ENCODE data around the gene SPG7.

Gene SPG7

GRCh38 chr16:89583197-89583894 is 75.1 kb downstream of the SPG7 start:
- no peaks in the 10 kb centered on the region for H3K9me3 ChIP-seq (ENCODE audit: control insufficient read depth, low read length)
- H3K23ac ChIP-seq (ENCODE audit: low read length in 2 of 2) = no peak overlapping the region
- H2BK5ac ChIP-seq (ENCODE audit: low read depth, low read length, poor library complexity, severe bottlenecking) = no peak overlapping the region
- no peak overlapping the region for H3K4me3 ChIP-seq (ENCODE audit: insufficient read depth in 1 of 2, low read depth in 1 of 2, low read length in 2 of 2)
- no peak overlapping the region for H3K4ac ChIP-seq (ENCODE audit: low read depth in 1 of 2, low read length in 2 of 2)
- no peak overlapping the region for H3K27ac ChIP-seq (ENCODE audit: low read length, poor library complexity, severe bottlenecking)
- peak overlapping the region; percentile 98 for H4K91ac ChIP-seq (ENCODE audit: low read length)
- peak overlapping the region; percentile 55 to 71 for H2BK12ac ChIP-seq (ENCODE audit: low read length in 2 of 2)
- H3K36me3 ChIP-seq (ENCODE audit: control insufficient read depth in 1 of 2, insufficient read depth in 2 of 2, low read depth in 1 of 2, low read length in 2 of 2) = peaks cover 0 to 14% of the 10 kb centered on the region in 2 experiments
- no peak overlapping the region for H4K8ac ChIP-seq (ENCODE audit: low read length)
- H3K9ac ChIP-seq (ENCODE audit: low read length) = no peak overlapping the region
- no peak overlapping the region for H3K14ac ChIP-seq (ENCODE audit: low read length in 2 of 2)
- H3K79me1 ChIP-seq (replicated peaks; ENCODE audit: low read length, poor library complexity, severe bottlenecking) = peaks cover 2% of the 10 kb centered on the region
- no peak overlapping the region for H2BK120ac ChIP-seq (ENCODE audit: low read depth, low read length)
- H2BK15ac ChIP-seq (ENCODE audit: low read depth, poor library complexity, severe bottlenecking) = peak overlapping the region; percentile 4
- DNase-seq = no peak
- peaks cover 32% of the 10 kb centered on the region for H3K4me1 ChIP-seq (ENCODE audit: control insufficient read depth, insufficient read depth, low read depth, low read length)
- no peak overlapping the region for H3K4me2 ChIP-seq (ENCODE audit: low read length, poor library complexity, severe bottlenecking)
- WGBS = 94% methylated on average over 36 of the region's 36 CpGs
- H3K18ac ChIP-seq (ENCODE audit: low read depth in 1 of 2, low read length in 2 of 2) = peak overlapping the region in 1 of 2 experiments; percentile 79
- no peak overlapping the region for H2AFZ ChIP-seq (ENCODE audit: low read depth, low read length)
- H3K27me3 ChIP-seq (ENCODE audit: control insufficient read depth in 1 of 2, insufficient read depth in 1 of 2, low read length in 2 of 2) = no peaks in the 10 kb centered on the region
- no peak overlapping the region for H2AK5ac ChIP-seq (ENCODE audit: low read length, severe bottlenecking)

- no peak overlapping the region for H3K4ac ChIP-seq (ENCODE audit: low read depth in 1 of 2, low read length in 2 of 2)
- H2BK5ac ChIP-seq (ENCODE audit: low read depth, low read length, poor library complexity, severe bottlenecking) = no peak overlapping the region
- H3K23ac ChIP-seq (ENCODE audit: low read length in 2 of 2) = no peak overlapping the region
- H3K18ac ChIP-seq (ENCODE audit: low read depth in 1 of 2, low read length in 2 of 2) = no peak overlapping the region
- H2BK12ac ChIP-seq (ENCODE audit: low read length in 2 of 2) = peak overlapping the region in 1 of 2 experiments; percentile 45
- peaks cover 0 to 14% of the 10 kb centered on the region in 2 experiments for H3K36me3 ChIP-seq (ENCODE audit: control insufficient read depth in 1 of 2, insufficient read depth in 2 of 2, low read depth in 1 of 2, low read length in 2 of 2)
- WGBS = 94% methylated on average over 49 of the region's 49 CpGs
- H3K27ac ChIP-seq (ENCODE audit: low read length, poor library complexity, severe bottlenecking) = no peak overlapping the region
- H4K8ac ChIP-seq (ENCODE audit: low read length) = peak overlapping the region; percentile 7
- DNase-seq = no peak
- no peak overlapping the region for H3K14ac ChIP-seq (ENCODE audit: low read length in 2 of 2)
- H3K9me3 ChIP-seq (ENCODE audit: control insufficient read depth, low read length) = no peaks in the 10 kb centered on the region
- H3K4me1 ChIP-seq (ENCODE audit: control insufficient read depth, insufficient read depth, low read depth, low read length) = peaks cover 32% of the 10 kb centered on the region
- H3K9ac ChIP-seq (ENCODE audit: low read length) = no peak overlapping the region
- peak overlapping the region; percentile 78 for H4K91ac ChIP-seq (ENCODE audit: low read length)
- no peaks in the 10 kb centered on the region for H3K27me3 ChIP-seq (ENCODE audit: control insufficient read depth in 1 of 2, insufficient read depth in 1 of 2, low read length in 2 of 2)
- no peak overlapping the region for H3K4me3 ChIP-seq (ENCODE audit: insufficient read depth in 1 of 2, low read depth in 1 of 2, low read length in 2 of 2)
- peak overlapping the region; percentile 3 for H2BK15ac ChIP-seq (ENCODE audit: low read depth, poor library complexity, severe bottlenecking)
- H2BK120ac ChIP-seq (ENCODE audit: low read depth, low read length) = no peak overlapping the region
- H3K4me2 ChIP-seq (ENCODE audit: low read length, poor library complexity, severe bottlenecking) = no peak overlapping the region
- H2AK5ac ChIP-seq (ENCODE audit: low read length, severe bottlenecking) = peak overlapping the region; percentile 13
- peaks cover 2% of the 10 kb centered on the region for H3K79me1 ChIP-seq (replicated peaks; ENCODE audit: low read length, poor library complexity, severe bottlenecking)
- no peak overlapping the region for H2AFZ ChIP-seq (ENCODE audit: low read depth, low read length)
These were observed 75.9 kb downstream of the SPG7 start for GRCh38 chr16:89583895-89584644.

- no peak overlapping the region for H3K4ac ChIP-seq (ENCODE audit: low read depth in 1 of 2, low read length in 2 of 2)
- H3K14ac ChIP-seq (ENCODE audit: low read length in 2 of 2) = no peak overlapping the region
- H3K4me1 ChIP-seq (ENCODE audit: control insufficient read depth, insufficient read depth, low read depth, low read length) = peaks cover 34% of the 10 kb centered on the region
- H3K27me3 ChIP-seq (ENCODE audit: control insufficient read depth in 1 of 2, insufficient read depth in 1 of 2, low read length in 2 of 2) = no peaks in the 10 kb centered on the region
- H2AFZ ChIP-seq (ENCODE audit: low read depth, low read length) = no peak overlapping the region
- peaks cover 2% of the 10 kb centered on the region for H3K79me1 ChIP-seq (replicated peaks; ENCODE audit: low read length, poor library complexity, severe bottlenecking)
- H2BK12ac ChIP-seq (ENCODE audit: low read length in 2 of 2) = peak overlapping the region; percentile 7 to 28
- WGBS = 86% methylated on average over 25 of the region's 25 CpGs
- peak overlapping the region; percentile 11 for H4K91ac ChIP-seq (ENCODE audit: low read length)
- H2BK5ac ChIP-seq (ENCODE audit: low read depth, low read length, poor library complexity, severe bottlenecking) = no peak overlapping the region
- peak overlapping the region in 1 of 2 experiments; percentile 6 for H3K18ac ChIP-seq (ENCODE audit: low read depth in 1 of 2, low read length in 2 of 2)
- no peak overlapping the region for H3K9ac ChIP-seq (ENCODE audit: low read length)
- no peak overlapping the region for H3K4me2 ChIP-seq (ENCODE audit: low read length, poor library complexity, severe bottlenecking)
- H3K36me3 ChIP-seq (ENCODE audit: control insufficient read depth in 1 of 2, insufficient read depth in 2 of 2, low read depth in 1 of 2, low read length in 2 of 2) = peaks cover 0 to 10% of the 10 kb centered on the region in 2 experiments
- no peak overlapping the region for H3K27ac ChIP-seq (ENCODE audit: low read length, poor library complexity, severe bottlenecking)
- H2AK5ac ChIP-seq (ENCODE audit: low read length, severe bottlenecking) = peak overlapping the region; percentile 43
- H2BK15ac ChIP-seq (ENCODE audit: low read depth, poor library complexity, severe bottlenecking) = peak overlapping the region; percentile 3
- peak overlapping the region; percentile 45 for H2BK120ac ChIP-seq (ENCODE audit: low read depth, low read length)
- no peak overlapping the region for H3K4me3 ChIP-seq (ENCODE audit: insufficient read depth in 1 of 2, low read depth in 1 of 2, low read length in 2 of 2)
- no peak overlapping the region for H3K23ac ChIP-seq (ENCODE audit: low read length in 2 of 2)
- H4K8ac ChIP-seq (ENCODE audit: low read length) = no peak overlapping the region
- DNase-seq = no peak
- H3K9me3 ChIP-seq (ENCODE audit: control insufficient read depth, low read length) = no peaks in the 10 kb centered on the region
These were observed 76.8 kb downstream of the SPG7 start for GRCh38 chr16:89584768-89585549.

GRCh38 chr16:89586218-89586617 is 78.0 kb downstream of the SPG7 start:
- Histone ChIP-seq H3K4ac (ENCODE audit: low read depth in 1 of 2, low read length in 2 of 2) (no peak overlapping the region), H3K4me3 (ENCODE audit: insufficient read depth in 1 of 2, low read depth in 1 of 2, low read length in 2 of 2) (no peak overlapping the region), H3K9me3 (ENCODE audit: control insufficient read depth, low read length) (no peaks in the 10 kb centered on the region), H3K4me2 (ENCODE audit: low read length, poor library complexity, severe bottlenecking) (no peak overlapping the region), H2BK120ac (ENCODE audit: low read depth, low read length) (no peak overlapping the region), H3K27ac (ENCODE audit: low read length, poor library complexity, severe bottlenecking) (no peak overlapping the region), H4K91ac (ENCODE audit: low read length) (peak overlapping the region; percentile 9), H3K4me1 (ENCODE audit: control insufficient read depth, insufficient read depth, low read depth, low read length) (peaks cover 31% of the 10 kb centered on the region), H3K79me1 (replicated peaks; ENCODE audit: low read length, poor library complexity, severe bottlenecking) (peaks cover 2% of the 10 kb centered on the region), H3K9ac (ENCODE audit: low read length) (no peak overlapping the region), H2BK15ac (ENCODE audit: low read depth, poor library complexity, severe bottlenecking) (no peak overlapping the region), H2BK5ac (ENCODE audit: low read depth, low read length, poor library complexity, severe bottlenecking) (no peak overlapping the region), H2AFZ (ENCODE audit: low read depth, low read length) (no peak overlapping the region), H3K36me3 (ENCODE audit: control insufficient read depth in 1 of 2, insufficient read depth in 2 of 2, low read depth in 1 of 2, low read length in 2 of 2) (peaks cover 0 to 13% of the 10 kb centered on the region in 2 experiments), H2BK12ac (ENCODE audit: low read length in 2 of 2) (no peak overlapping the region), H3K27me3 (ENCODE audit: control insufficient read depth in 1 of 2, insufficient read depth in 1 of 2, low read length in 2 of 2) (no peaks in the 10 kb centered on the region), H3K14ac (ENCODE audit: low read length in 2 of 2) (no peak overlapping the region), H4K8ac (ENCODE audit: low read length) (no peak overlapping the region), H2AK5ac (ENCODE audit: low read length, severe bottlenecking) (no peak overlapping the region), H3K18ac (ENCODE audit: low read depth in 1 of 2, low read length in 2 of 2) (no peak overlapping the region), H3K23ac (ENCODE audit: low read length in 2 of 2) (no peak overlapping the region)
- WGBS = 95% methylated on average over 4 of the region's 7 CpGs
- DNase-seq = no peak
